Measurements from ENCODE around the gene PPP1R12B.
"Not testable (repeated sequence)": the region's sequence is repeated elsewhere in the genome, so short reads cannot be mapped to it uniquely, and the experiment has no call there.

DNA sequence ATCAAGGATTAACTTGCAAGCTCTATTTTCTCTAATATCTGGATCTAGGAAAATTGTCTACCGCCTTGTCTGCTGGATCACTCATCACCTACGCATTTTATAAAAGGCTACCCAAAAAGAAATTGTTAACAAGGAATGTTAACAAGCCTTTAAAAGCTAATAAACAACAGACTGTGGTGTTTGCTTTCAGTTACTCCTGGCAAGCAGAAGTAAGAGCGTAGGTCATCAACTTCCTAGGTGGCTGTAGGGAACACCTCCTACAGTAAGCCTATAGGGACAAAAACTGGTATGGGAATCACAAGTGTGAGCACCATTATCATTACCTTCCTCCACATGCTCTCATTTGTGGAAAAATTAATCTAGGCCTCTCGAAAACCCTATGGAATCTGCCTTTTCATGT lies 206.1 kb downstream of the PPP1R12B start:
- TF ChIP-seq, protein P1, sequence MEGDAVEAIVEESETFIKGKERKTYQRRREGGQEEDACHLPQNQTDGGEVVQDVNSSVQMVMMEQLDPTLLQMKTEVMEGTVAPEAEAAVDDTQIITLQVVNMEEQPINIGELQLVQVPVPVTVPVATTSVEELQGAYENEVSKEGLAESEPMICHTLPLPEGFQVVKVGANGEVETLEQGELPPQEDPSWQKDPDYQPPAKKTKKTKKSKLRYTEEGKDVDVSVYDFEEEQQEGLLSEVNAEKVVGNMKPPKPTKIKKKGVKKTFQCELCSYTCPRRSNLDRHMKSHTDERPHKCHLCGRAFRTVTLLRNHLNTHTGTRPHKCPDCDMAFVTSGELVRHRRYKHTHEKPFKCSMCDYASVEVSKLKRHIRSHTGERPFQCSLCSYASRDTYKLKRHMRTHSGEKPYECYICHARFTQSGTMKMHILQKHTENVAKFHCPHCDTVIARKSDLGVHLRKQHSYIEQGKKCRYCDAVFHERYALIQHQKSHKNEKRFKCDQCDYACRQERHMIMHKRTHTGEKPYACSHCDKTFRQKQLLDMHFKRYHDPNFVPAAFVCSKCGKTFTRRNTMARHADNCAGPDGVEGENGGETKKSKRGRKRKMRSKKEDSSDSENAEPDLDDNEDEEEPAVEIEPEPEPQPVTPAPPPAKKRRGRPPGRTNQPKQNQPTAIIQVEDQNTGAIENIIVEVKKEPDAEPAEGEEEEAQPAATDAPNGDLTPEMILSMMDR (IDR thresholded peaks at IDR 0.05) = not testable (repeated sequence)
- not testable (repeated sequence) for TF ChIP-seq POLR2A (IDR thresholded peaks at IDR 0.05)

All from body of pancreas (tissue), 4 donors.